ENCODE data around the gene ZNF791.
"Not testable (repeated sequence)": the region's sequence is repeated elsewhere in the genome, so short reads cannot be mapped to it uniquely, and the experiment has no call there.

Gene ZNF791

GRCh38 chr19:12611361-12611699 lies 610 bp downstream of the ZNF791 start (continued):
- TF ChIP-seq ZNF518A (tag by site-specific recombination; conservative IDR thresholded peaks at IDR 0.05; ENCODE audit: low read depth) = peak; percentile 49

- no peak overlapping the region for H3K27ac ChIP-seq (ENCODE audit: extremely low read depth, low read depth, low read length)
- CTCF ChIA-PET = no interaction called here
- TF ChIP-seq ZNF639 (tag by site-specific recombination; IDR thresholded peaks at IDR 0.05) (no peak), ZNF704 (tag by site-specific recombination; IDR thresholded peaks at IDR 0.05) (no peak), ZNF560 (tag by site-specific recombination; IDR thresholded peaks at IDR 0.05; ENCODE audit: borderline replicate concordance) (no peak), ZSCAN16 (tag by site-specific recombination; IDR thresholded peaks at IDR 0.05) (no peak), ZBTB6 (tag by site-specific recombination; IDR thresholded peaks at IDR 0.05) (no peak), ZFP69B (tag by site-specific recombination; IDR thresholded peaks at IDR 0.05) (no peak), OSR2 (tag by site-specific recombination; IDR thresholded peaks at IDR 0.05) (no peak), ZNF747 (tag by site-specific recombination; IDR thresholded peaks at IDR 0.05) (no peak), ZNF24 (tag by site-specific recombination; IDR thresholded peaks at IDR 0.05) (no peak), ZNF514 (tag by site-specific recombination; IDR thresholded peaks at IDR 0.05) (no peak), ZNF155 (tag by site-specific recombination; IDR thresholded peaks at IDR 0.05) (no peak), WT1 (tag by site-specific recombination; IDR thresholded peaks at IDR 0.05) (no peak), ZNF776 (tag by site-specific recombination; IDR thresholded peaks at IDR 0.05; ENCODE audit: borderline replicate concordance) (no peak), RBAK (tag by site-specific recombination; IDR thresholded peaks at IDR 0.05) (no peak), ZNF311 (tag by site-specific recombination; IDR thresholded peaks at IDR 0.05; ENCODE audit: borderline replicate concordance) (no peak), ZNF658 (tag by site-specific recombination; IDR thresholded peaks at IDR 0.05) (no peak), ZNF571 (tag by site-specific recombination; IDR thresholded peaks at IDR 0.05) (no peak), PRDM6 (tag by site-specific recombination; IDR thresholded peaks at IDR 0.05) (no peak), ZNF837 (tag by site-specific recombination; IDR thresholded peaks at IDR 0.05) (no peak)
- peaks cover 19 to 34% of the 10 kb centered on the region in 2 experiments; a peak in 2 of 3 replicates for H3K36me3 ChIP-seq (ENCODE audit: control insufficient read depth in 2 of 2, insufficient read depth in 1 of 2, low read length in 2 of 2)
- H3K4me3 ChIP-seq (ENCODE audit: low read depth, low read length) = no peak overlapping the region
- no peaks in the 10 kb centered on the region for H3K4me1 ChIP-seq (ENCODE audit: control insufficient read depth, insufficient read depth, low read length)
- H3K9me3 ChIP-seq (ENCODE audit: control insufficient read depth, insufficient read depth, low read depth, low read length) = no peaks in the 10 kb centered on the region
- POLR2A ChIA-PET = no interaction called here
Observed at GRCh38 chr19:12617646-12618045, 6.9 kb downstream of the ZNF791 start.

GRCh38 chr19:12621253-12622024 lies 10.7 kb downstream of the ZNF791 start:
- H3K9me3 ChIP-seq (ENCODE audit: control insufficient read depth, insufficient read depth, low read depth, low read length); CTCF ChIA-PET; H3K4me3 ChIP-seq (ENCODE audit: low read depth, low read length); H3K4me1 ChIP-seq (ENCODE audit: control insufficient read depth, insufficient read depth, low read length); H3K27ac ChIP-seq (ENCODE audit: extremely low read depth, low read depth, low read length): not testable (repeated sequence)
- peaks cover 39 to 47% of the 10 kb centered on the region in 2 experiments; a peak in 2 of 3 replicates for H3K36me3 ChIP-seq (ENCODE audit: control insufficient read depth in 2 of 2, insufficient read depth in 1 of 2, low read length in 2 of 2)
- POLR2A ChIA-PET = interaction anchor here (0.7 to 1.6 kb wide), 2 partner anchors 11 to 288 kb away, joined by 4 to 7 read pairs; partner anchors contain the start of genes ZNF490 and ZNF791

All from HEK293 (cell line).